ENCODE measurements around the gene SLC25A31.

SLC25A31 gene

GRCh38 chr4:127772769-127773671, 42.8 kb downstream of the SLC25A31 start:
- no peak overlapping the region for H3K4me3 ChIP-seq (ENCODE audit: control insufficient read depth, low read depth, low read length)
- TF ChIP-seq, protein P1, sequence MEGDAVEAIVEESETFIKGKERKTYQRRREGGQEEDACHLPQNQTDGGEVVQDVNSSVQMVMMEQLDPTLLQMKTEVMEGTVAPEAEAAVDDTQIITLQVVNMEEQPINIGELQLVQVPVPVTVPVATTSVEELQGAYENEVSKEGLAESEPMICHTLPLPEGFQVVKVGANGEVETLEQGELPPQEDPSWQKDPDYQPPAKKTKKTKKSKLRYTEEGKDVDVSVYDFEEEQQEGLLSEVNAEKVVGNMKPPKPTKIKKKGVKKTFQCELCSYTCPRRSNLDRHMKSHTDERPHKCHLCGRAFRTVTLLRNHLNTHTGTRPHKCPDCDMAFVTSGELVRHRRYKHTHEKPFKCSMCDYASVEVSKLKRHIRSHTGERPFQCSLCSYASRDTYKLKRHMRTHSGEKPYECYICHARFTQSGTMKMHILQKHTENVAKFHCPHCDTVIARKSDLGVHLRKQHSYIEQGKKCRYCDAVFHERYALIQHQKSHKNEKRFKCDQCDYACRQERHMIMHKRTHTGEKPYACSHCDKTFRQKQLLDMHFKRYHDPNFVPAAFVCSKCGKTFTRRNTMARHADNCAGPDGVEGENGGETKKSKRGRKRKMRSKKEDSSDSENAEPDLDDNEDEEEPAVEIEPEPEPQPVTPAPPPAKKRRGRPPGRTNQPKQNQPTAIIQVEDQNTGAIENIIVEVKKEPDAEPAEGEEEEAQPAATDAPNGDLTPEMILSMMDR (IDR thresholded peaks at IDR 0.05; ENCODE audit: control insufficient read depth, insufficient read depth, low read depth, low read length, missing control alignments) = no peak
- no peak for DNase-seq (ENCODE audit: low read depth)

GRCh38 chr4:127775843-127776242, 45.6 kb downstream of the SLC25A31 start:
- TF ChIP-seq, protein P1 (IDR thresholded peaks at IDR 0.05; ENCODE audit: control insufficient read depth, insufficient read depth, low read depth, low read length, missing control alignments) = no peak
- DNase-seq (ENCODE audit: low read depth) = no peak
- no peak overlapping the region for H3K4me3 ChIP-seq (ENCODE audit: control insufficient read depth, low read depth, low read length)

GRCh38 chr4:127776620-127777019, 46.4 kb downstream of the SLC25A31 start:
- DNase-seq (ENCODE audit: low read depth) = no peak
- TF ChIP-seq, protein P1 (IDR thresholded peaks at IDR 0.05; ENCODE audit: control insufficient read depth, insufficient read depth, low read depth, low read length, missing control alignments) = no peak
- H3K4me3 ChIP-seq (ENCODE audit: control insufficient read depth, low read depth, low read length) = no peak overlapping the region

GRCh38 chr4:127777487-127777886, 47.3 kb downstream of the SLC25A31 start:
- TF ChIP-seq, protein P1 (IDR thresholded peaks at IDR 0.05; ENCODE audit: control insufficient read depth, insufficient read depth, low read depth, low read length, missing control alignments) = no peak
- DNase-seq (ENCODE audit: low read depth) = no peak
- no peak overlapping the region for H3K4me3 ChIP-seq (ENCODE audit: control insufficient read depth, low read depth, low read length)

GRCh38 chr4:127778102-127778501, 47.9 kb downstream of the SLC25A31 start:
- no peak overlapping the region for H3K4me3 ChIP-seq (ENCODE audit: control insufficient read depth, low read depth, low read length)
- TF ChIP-seq, protein P1 (IDR thresholded peaks at IDR 0.05; ENCODE audit: control insufficient read depth, insufficient read depth, low read depth, low read length, missing control alignments) = no peak
- no peak for DNase-seq (ENCODE audit: low read depth)

DNA sequence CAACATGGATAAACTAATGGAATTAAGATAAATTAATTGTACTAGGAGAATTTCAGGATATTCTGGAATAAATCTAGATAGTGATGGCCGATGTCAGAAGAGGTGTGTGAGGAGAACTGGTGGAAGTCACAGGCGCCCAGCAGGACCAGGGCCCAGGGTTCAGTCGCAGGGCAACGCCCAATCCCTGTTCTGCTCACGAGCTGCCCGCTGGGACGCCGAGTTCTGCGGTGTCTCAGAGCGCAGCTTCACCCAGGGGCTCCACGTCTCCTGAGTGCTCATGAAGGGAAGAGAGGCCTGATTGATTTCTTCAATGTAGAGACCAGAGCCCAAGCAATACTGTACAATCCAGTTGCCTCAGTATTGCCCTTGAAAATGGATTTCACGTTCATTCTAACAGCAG, 50.4 kb downstream of the SLC25A31 start:
- TF ChIP-seq, protein P1 (IDR thresholded peaks at IDR 0.05; ENCODE audit: control insufficient read depth, insufficient read depth, low read depth, low read length, missing control alignments) = no peak
- H3K4me3 ChIP-seq (ENCODE audit: control insufficient read depth, low read depth, low read length) = no peak overlapping the region
- DNase-seq (ENCODE audit: low read depth) = no peak

Data from AG09309 (cell line).